GM12878 (cell line): Measurements from ENCODE around the gene OAF. TPM values are rescaled to one million over a fixed set of nuclear protein-coding genes. Genes with fewer than 3 reads are reported as not detected.

Experiments
- ATAC-seq: fragments of 200-7000 bp; cut with Tn5 transposase; 3 replicates; pipeline ENCODE4 v1.9.1; 2020; ENCODE audit warnings: mild to moderate bottlenecking, moderate library complexity
- BruUV-seq: library from RNA; stranded (reverse); fragments of 400-500 nt; replicated peaks from 2 replicates; lab custom pipeline; 2021; lab: Mats Ljungman, UMichigan
- CTCF ChIA-PET: fragments of 300-600 bp; sonication (Branson Sonifier 250); formaldehyde crosslinking; extraction: SDS; loops from one replicate; lab custom pipeline; 2021; ENCODE audit warnings: inconsistent platforms; lab: Yijun Ruan, JAX
- POLR2A ChIA-PET: fragments of 350-600 bp; formaldehyde crosslinking; extraction: SDS; loops from one replicate; lab custom pipeline; 2021; ENCODE audit warnings: inconsistent platforms; lab: Charles Lee
- RAD21 ChIA-PET: fragments of 300-600 bp; sonication (Branson Sonifier 250); formaldehyde crosslinking; loops from one replicate; lab custom pipeline; 2023; ENCODE audit warnings: antibody characterized with exemption; ENCODE audit not compliant: unreplicated experiment; lab: Charles Lee
- SMC1A ChIA-PET: fragments of 300-600 bp; sonication (Branson Sonifier 250); formaldehyde crosslinking; loops from one replicate; lab custom pipeline; 2023; ENCODE audit not compliant: unreplicated experiment, uncharacterized antibody; lab: Charles Lee
- DNase-seq: peaks from one replicate; pipeline ENCODE4 v3.0.0-alpha.2; 2011; ENCODE audit warnings: low read depth, low spot score
- FAIRE-seq: peaks from 3 replicates; lab custom pipeline; 2011; peaks lifted over from hg19 to GRCh38; lab: Jason Lieb, UNC
- H2AFZ ChIP-seq: 2 replicates; pipeline ENCODE4 v1.6.0; 2011; ENCODE audit warnings: low read depth, low read length, control low read depth; ENCODE audit not compliant: control insufficient read depth
- H3K27ac ChIP-seq: 2 replicates; pipeline ENCODE4 v1.5.1; 2011; ENCODE audit warnings: control low read depth; ENCODE audit not compliant: control insufficient read depth, insufficient read depth
- H3K27me3 ChIP-seq, 2 experiments: replicated peaks in 1 of 2; 2 replicates each; pipeline versions ENCODE4 v1.6.0 to v1.6.1; 2011; ENCODE audit warnings: low read length in 1 of 2; ENCODE audit not compliant: control insufficient read depth in 2 of 2, insufficient read depth in 2 of 2
- H3K36me3 ChIP-seq, 2 experiments: 2 replicates each; pipeline ENCODE4 v1.5.1; 2011; ENCODE audit warnings: low read length in 1 of 2; ENCODE audit not compliant: control insufficient read depth in 2 of 2, insufficient read depth in 2 of 2
- H3K4me1 ChIP-seq: 2 replicates; pipeline ENCODE4 v1.6.1; 2011; ENCODE audit warnings: mild to moderate bottlenecking, low read length, moderate library complexity, mixed read lengths; ENCODE audit not compliant: control insufficient read depth, insufficient read depth
- H3K4me2 ChIP-seq: 2 replicates; pipeline ENCODE4 v1.6.0; 2011; ENCODE audit warnings: control low read depth; ENCODE audit not compliant: control insufficient read depth, insufficient read depth
- H3K4me3 ChIP-seq: fragments of 200-600 bp; sonication (generic); 2 replicates; pipeline ENCODE4 v1.5.1; 2016
- H3K79me2 ChIP-seq: 2 replicates; pipeline ENCODE4 v1.6.0; 2011; ENCODE audit warnings: low read length; ENCODE audit not compliant: control insufficient read depth, insufficient read depth
- H3K9ac ChIP-seq: 2 replicates; pipeline ENCODE4 v1.8.0; 2011; ENCODE audit warnings: low read length, control low read depth, mixed read lengths; ENCODE audit not compliant: control insufficient read depth, insufficient read depth
- H3K9me3 ChIP-seq: replicated peaks from 3 replicates; pipeline ENCODE4 v1.5.1; 2011; ENCODE audit warnings: mild to moderate bottlenecking, low read length; ENCODE audit not compliant: control insufficient read depth, insufficient read depth
- H4K20me1 ChIP-seq: 2 replicates; pipeline ENCODE4 v1.6.0; 2011; ENCODE audit not compliant: control insufficient read depth, insufficient read depth
- CHD2 ChIP-seq: IDR thresholded peaks from 2 replicates; pipeline ENCODE4 v1.6.1; 2011; ENCODE audit warnings: low read depth, low read length, improper control_type of control experiment, borderline replicate concordance
- FOS ChIP-seq: IDR thresholded peaks from 3 replicates; pipeline ENCODE4 v1.6.1; 2011; ENCODE audit warnings: borderline replicate concordance; ENCODE audit not compliant: insufficient read length; ENCODE audit errors: extremely low read depth
- HDGF ChIP-seq: fragments of 450-650 bp; IDR thresholded peaks from 2 replicates; pipeline ENCODE4 v1.6.1; 2016; ENCODE audit warnings: antibody characterized with exemption
- NRF1 ChIP-seq: conservative IDR thresholded peaks from 2 replicates; pipeline ENCODE4 v1.6.1; 2011; ENCODE audit warnings: mild to moderate bottlenecking, low read depth, low read length, improper control_type of control experiment
- RBBP5 ChIP-seq: fragments of 200-600 bp; sonication (generic); conservative IDR thresholded peaks from 2 replicates; pipeline ENCODE4 v1.6.1; 2016
- SREBF1 ChIP-seq: IDR thresholded peaks from 2 replicates; pipeline ENCODE4 v1.6.1; 2012; ENCODE audit warnings: mild to moderate bottlenecking, low read length
- TCF3 ChIP-seq: IDR thresholded peaks from 2 replicates; pipeline ENCODE4 v1.6.1; 2012; ENCODE audit warnings: low read depth, mild to moderate bottlenecking, low read length, borderline replicate concordance; ENCODE audit not compliant: insufficient read depth
- YBX1 ChIP-seq: fragments of 450-650 bp; IDR thresholded peaks from 2 replicates; pipeline ENCODE4 v1.6.1; 2016; ENCODE audit warnings: antibody characterized with exemption
- ZNF384 ChIP-seq: IDR thresholded peaks from 2 replicates; pipeline ENCODE4 v1.6.1; 2012; ENCODE audit warnings: low read depth, mild to moderate bottlenecking, low read length, improper control_type of control experiment, borderline replicate concordance
- ZSCAN29 ChIP-seq: fragments of 450-650 bp; IDR thresholded peaks from 2 replicates; pipeline ENCODE4 v1.6.1; 2017; ENCODE audit warnings: mild to moderate bottlenecking, moderate library complexity
- WGBS: methylation state at CpG from one replicate; pipeline ENCODE4 v1.1.6; 2016; ENCODE audit warnings: low lambda C conversion rate; ENCODE audit not compliant: insufficient replicate concordance, insufficient coverage; ENCODE audit errors: missing lambda C conversion rate; 5-methylcytosine and 5-hydroxymethylcytosine counted together
- in situ Hi-C: fragments of 300-500 bp; cut with MboI; formaldehyde crosslinking; loops from 9 replicates; pipeline ENCODE4 v1.14.3; 2018; ENCODE audit warnings: mixed read lengths
- intact Hi-C: fragments of 100-400 bp; cut with micrococcal nuclease; formaldehyde crosslinking; loops from one replicate; pipeline ENCODE4 v1.14.2; 2022; ENCODE audit not compliant: unreplicated experiment
- polyA plus RNA-seq, 11 experiments: library from polyadenylated mRNA; depleted of rRNA in 4 of 11; unstranded in 6 of 11; stranded (reverse) in 5 of 11; fragments of >200 nt; fragmentation: Nextera tagmentation in 4 of 11; fragmentation: Illumina TruSeq in 1 of 11; extraction: Ambion mirVana in 4 of 11; extraction: Trizol in 1 of 11; gene quantifications; 1 replicate in 1 of 11; 2 replicates in 10 of 11; pipeline versions ENCODE4 v1.2.1 to v1.2.3, GENCODE V29; 2011 to 2016; ENCODE audit warnings: inconsistent platforms in 2 of 11, missing spikeins in 2 of 11, low read depth in 1 of 11
- total RNA-seq, 4 experiments: library from RNA; depleted of rRNA in 3 of 4; stranded (reverse); fragments of >200 nt in 3 of 4; fragmentation: Illumina TruSeq in 1 of 4; extraction: Trizol in 1 of 4; gene quantifications; 2 replicates each; pipeline versions ENCODE4 v1.2.1 to v1.2.3, GENCODE V29; 2013 to 2021
- TF ChIP-seq, protein P1 (sequence below): IDR thresholded peaks from 2 replicates; pipeline ENCODE4 v1.6.1; 2012; ENCODE audit warnings: low read depth, low read length, improper control_type of control experiment
- TF ChIP-seq, protein P2 (sequence below): fragments of 450-650 bp; formaldehyde crosslinking; IDR thresholded peaks from 2 replicates; pipeline ENCODE4 v1.4.0; 2022; ENCODE audit warnings: mild to moderate bottlenecking, moderate library complexity
- TF ChIP-seq, protein P3 (sequence below): IDR thresholded peaks from 2 replicates; pipeline ENCODE4 v1.6.1; 2011; ENCODE audit warnings: low read depth, mild to moderate bottlenecking, low read length, moderate library complexity, borderline replicate concordance; ENCODE audit errors: extremely low read depth

OAF gene
- total and polyA plus RNA-seq, 10 of the 15 experiments (the other 5 are each of a cell fraction or from before 2014, with no cell fraction given), result 0.10 to 4.7 (median 1.1) TPM

DNA sequence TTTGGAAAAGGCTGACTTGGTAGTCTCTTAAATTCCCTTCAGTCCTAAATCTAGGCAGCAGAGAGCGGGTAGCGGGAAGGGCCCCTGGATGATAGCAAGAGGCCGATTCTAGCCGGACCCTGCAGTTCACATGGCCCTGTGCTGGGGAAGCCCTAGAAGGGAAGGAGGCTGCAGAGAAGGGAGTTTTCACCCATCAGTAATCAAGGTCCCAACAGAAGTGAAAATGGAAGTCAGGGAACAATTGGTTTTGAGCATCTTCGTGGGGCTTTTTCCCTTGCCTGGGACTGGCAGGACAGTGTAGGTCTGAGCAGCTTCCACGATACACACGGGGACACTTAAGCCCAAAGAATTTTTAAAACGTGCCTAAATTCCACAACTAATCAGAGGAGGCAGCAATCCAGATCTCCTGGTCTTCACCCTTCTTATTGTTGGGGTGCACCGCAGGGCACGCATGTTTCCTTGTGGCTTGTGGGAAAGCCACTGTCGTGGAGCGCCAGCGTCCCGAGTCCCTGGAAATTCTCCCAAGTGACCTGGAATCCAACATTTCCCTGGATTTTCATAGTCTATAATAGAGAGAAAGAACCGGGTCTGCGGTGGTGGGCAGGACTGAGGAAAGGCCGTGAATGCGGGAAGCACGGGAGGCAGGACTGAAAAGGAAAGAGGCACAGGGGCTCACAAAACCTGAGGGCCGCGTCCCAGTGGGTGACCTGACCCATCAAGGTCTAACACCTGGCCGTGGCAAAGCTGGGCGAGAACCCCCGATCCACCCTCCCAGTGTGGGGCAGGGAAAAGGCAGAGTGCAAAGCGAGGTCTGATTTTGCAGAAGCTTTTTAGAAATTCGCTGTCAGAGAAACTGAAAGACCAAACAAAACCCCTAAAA, 846 bp upstream of the OAF start:
- Histone ChIP-seq H3K79me2 (no peaks in the 10 kb centered on the region), H3K4me1 (peaks cover 11% of the 10 kb centered on the region), H3K4me2 (peak overlapping the region; percentile 84), H3K9me3 (no peaks in the 10 kb centered on the region), H3K36me3 (no peaks in the 10 kb centered on the region), H3K27me3 (peaks cover 0 to 1% of the 10 kb centered on the region in 2 experiments; a peak in 2 of 4 replicates), H3K4me3 (peak overlapping the region; percentile 70), H3K9ac (peak overlapping the region; percentile 38), H2AFZ (peak overlapping the region; percentile 62), H3K27ac (no peak overlapping the region), H4K20me1 (no peaks in the 10 kb centered on the region)
- intact Hi-C loops (loop anchor here (5.0 kb wide), 1 partner anchor 33 kb away; no protein-coding TSS in a partner anchor), in situ Hi-C loops (no loop called here)
- ATAC-seq, result peak; percentile 7
- ChIA-PET CTCF (interaction anchor here (1.1 kb wide), 1 partner anchor 93 kb away, joined by 4 read pairs; no protein-coding TSS in a partner anchor), POLR2A (no interaction called here), SMC1A (no interaction called here), RAD21 (no interaction called here)
- BruUV-seq, result no TSS peak
- 23% methylated on average over 26 of the region's 26 CpGs for WGBS
- TF ChIP-seq RBBP5 (no peak), ZNF384 (no peak; the same call in 1 of the 2 replicates), SREBF1 (no peak), FOS (no peak), ZSCAN29 (no peak), HDGF (no peak), TCF3 (no peak), CHD2 (no peak), NRF1 (no peak), YBX1 (no peak)
- TF ChIP-seq, protein P1, sequence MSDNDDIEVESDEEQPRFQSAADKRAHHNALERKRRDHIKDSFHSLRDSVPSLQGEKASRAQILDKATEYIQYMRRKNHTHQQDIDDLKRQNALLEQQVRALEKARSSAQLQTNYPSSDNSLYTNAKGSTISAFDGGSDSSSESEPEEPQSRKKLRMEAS, result no peak
- TF ChIP-seq, protein P2, sequence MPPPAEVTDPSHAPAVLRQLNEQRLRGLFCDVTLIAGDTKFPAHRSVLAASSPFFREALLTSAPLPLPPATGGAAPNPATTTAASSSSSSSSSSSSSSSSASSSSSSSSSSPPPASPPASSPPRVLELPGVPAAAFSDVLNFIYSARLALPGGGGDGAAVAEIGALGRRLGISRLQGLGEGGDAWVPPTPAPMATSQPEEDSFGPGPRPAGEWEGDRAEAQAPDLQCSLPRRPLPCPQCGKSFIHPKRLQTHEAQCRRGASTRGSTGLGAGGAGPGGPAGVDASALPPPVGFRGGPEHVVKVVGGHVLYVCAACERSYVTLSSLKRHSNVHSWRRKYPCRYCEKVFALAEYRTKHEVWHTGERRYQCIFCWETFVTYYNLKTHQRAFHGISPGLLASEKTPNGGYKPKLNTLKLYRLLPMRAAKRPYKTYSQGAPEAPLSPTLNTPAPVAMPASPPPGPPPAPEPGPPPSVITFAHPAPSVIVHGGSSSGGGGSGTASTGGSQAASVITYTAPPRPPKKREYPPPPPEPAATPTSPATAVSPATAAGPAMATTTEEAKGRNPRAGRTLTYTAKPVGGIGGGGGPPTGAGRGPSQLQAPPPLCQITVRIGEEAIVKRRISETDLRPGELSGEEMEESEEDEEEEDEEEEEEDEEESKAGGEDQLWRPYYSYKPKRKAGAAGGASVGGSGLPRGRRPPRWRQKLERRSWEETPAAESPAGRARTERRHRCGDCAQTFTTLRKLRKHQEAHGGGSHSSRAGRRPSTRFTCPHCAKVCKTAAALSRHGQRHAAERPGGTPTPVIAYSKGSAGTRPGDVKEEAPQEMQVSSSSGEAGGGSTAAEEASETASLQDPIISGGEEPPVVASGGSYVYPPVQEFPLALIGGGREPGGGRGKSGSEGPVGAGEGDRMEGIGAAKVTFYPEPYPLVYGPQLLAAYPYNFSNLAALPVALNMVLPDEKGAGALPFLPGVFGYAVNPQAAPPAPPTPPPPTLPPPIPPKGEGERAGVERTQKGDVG (CRISPR knock-in tag), result no peak
- TF ChIP-seq, protein P3, sequence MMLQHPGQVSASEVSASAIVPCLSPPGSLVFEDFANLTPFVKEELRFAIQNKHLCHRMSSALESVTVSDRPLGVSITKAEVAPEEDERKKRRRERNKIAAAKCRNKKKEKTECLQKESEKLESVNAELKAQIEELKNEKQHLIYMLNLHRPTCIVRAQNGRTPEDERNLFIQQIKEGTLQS, result no peak
- no peak for DNase-seq
- FAIRE-seq, result no peak
